Keratinocyte (primary cell): ENCODE measurements around the gene RGSL1. TPM values are rescaled to one million over a fixed set of nuclear protein-coding genes. Genes with fewer than 3 reads are reported as not detected.

Experiments used
- DNase-seq: peaks from one replicate; pipeline ENCODE4 v3.0.0-alpha.2; 2011; ENCODE audit warnings: low read depth, missing footprints, low spot score
- FAIRE-seq: peaks from 2 replicates; lab custom pipeline; 2011; peaks lifted over from hg19 to GRCh38; lab: Jason Lieb, UNC
- H2AFZ ChIP-seq: 2 replicates; pipeline ENCODE4 v1.6.0; 2012; ENCODE audit warnings: low read length, control low read depth, inconsistent platforms; ENCODE audit not compliant: control insufficient read depth
- H3K27ac ChIP-seq: 2 replicates; pipeline ENCODE4 v1.5.1; 2011; ENCODE audit warnings: low read length; ENCODE audit not compliant: control insufficient read depth, insufficient read depth
- H3K27me3 ChIP-seq: 3 replicates; pipeline ENCODE4 v1.6.0; 2011; ENCODE audit warnings: low read length; ENCODE audit not compliant: control insufficient read depth, insufficient read depth; ENCODE audit errors: extremely low read depth
- H3K36me3 ChIP-seq, 2 experiments: 2 replicates in 1 of 2; 3 replicates in 1 of 2; pipeline ENCODE4 v1.5.1; 2011; ENCODE audit warnings: low read length in 2 of 2, mild to moderate bottlenecking in 1 of 2; ENCODE audit not compliant: control insufficient read depth in 2 of 2, insufficient read depth in 2 of 2; ENCODE audit errors: extremely low read depth in 1 of 2
- H3K4me1 ChIP-seq: 3 replicates; pipeline ENCODE4 v1.5.1; 2011; ENCODE audit warnings: low read length; ENCODE audit not compliant: control insufficient read depth, insufficient read depth; ENCODE audit errors: extremely low read depth
- H3K4me2 ChIP-seq: 3 replicates; pipeline ENCODE4 v1.6.0; 2011; ENCODE audit warnings: low read depth, low read length; ENCODE audit not compliant: control insufficient read depth, insufficient read depth; ENCODE audit errors: extremely low read depth
- H3K4me3 ChIP-seq, 3 experiments: fragments of 200-600 bp in 1 of 3; sonication (generic) in 1 of 3; 2 replicates in 2 of 3; 3 replicates in 1 of 3; pipeline ENCODE4 v1.5.1; 2011 to 2016; ENCODE audit warnings: low read length in 3 of 3, mild to moderate bottlenecking in 3 of 3, control low read depth in 2 of 3, inconsistent platforms in 1 of 3, low read depth in 1 of 3, mixed read lengths in 1 of 3, mixed run types in 1 of 3, moderate library complexity in 1 of 3; ENCODE audit not compliant: control insufficient read depth in 2 of 3, insufficient read depth in 2 of 3; ENCODE audit errors: extremely low read depth in 1 of 3
- H3K79me2 ChIP-seq: 2 replicates; pipeline ENCODE4 v1.6.0; 2012; ENCODE audit warnings: low read length; ENCODE audit not compliant: control insufficient read depth, insufficient read depth
- H3K9ac ChIP-seq: 3 replicates; pipeline ENCODE4 v1.6.0; 2011; ENCODE audit warnings: low read length; ENCODE audit not compliant: control insufficient read depth, insufficient read depth; ENCODE audit errors: extremely low read depth
- H3K9me1 ChIP-seq: 3 replicates; pipeline ENCODE4 v1.6.0; 2011; ENCODE audit warnings: low read length; ENCODE audit not compliant: control insufficient read depth, insufficient read depth; ENCODE audit errors: extremely low read depth
- H3K9me3 ChIP-seq: 2 replicates; pipeline ENCODE4 v1.5.1; 2012; ENCODE audit warnings: low read depth, low read length; ENCODE audit not compliant: control insufficient read depth
- H4K20me1 ChIP-seq: 3 replicates; pipeline ENCODE4 v1.6.0; 2011; ENCODE audit warnings: low read length; ENCODE audit not compliant: control insufficient read depth, insufficient read depth; ENCODE audit errors: extremely low read depth
- CTCF ChIP-seq, 3 experiments: IDR thresholded peaks in 1 of 3; conservative IDR thresholded peaks in 1 of 3; optimal IDR thresholded peaks in 1 of 3; 2 replicates in 2 of 3; 3 replicates in 1 of 3; pipeline versions ENCODE3 to v1.5.1; 2011; ENCODE audit warnings: low read length in 3 of 3, mild to moderate bottlenecking in 3 of 3, moderate library complexity in 2 of 3, control low read depth in 1 of 3, inconsistent platforms in 1 of 3; ENCODE audit not compliant: insufficient read depth in 2 of 3; ENCODE audit errors: extremely low read depth in 1 of 3
- EZH2 ChIP-seq: IDR thresholded peaks from one replicate; pipeline ENCODE4 v1.6.1; 2012; ENCODE audit warnings: inconsistent platforms, mild to moderate bottlenecking, low read length, moderate library complexity
- dilution Hi-C: fragments of 300-500 bp; cut with MboI; formaldehyde crosslinking; loops from one replicate; pipeline ENCODE4 v1.7.0; 2020; ENCODE audit warnings: low sequenced_read_pairs; ENCODE audit not compliant: extremely low pct_ligation_motif_present
- polyA plus RNA-seq, 5 experiments: library from polyadenylated mRNA; depleted of rRNA in 3 of 5; stranded (reverse) in 3 of 5; stranded (forward) in 1 of 5; unstranded in 1 of 5; fragments of >200 nt; gene quantifications; 1 replicate in 1 of 5; 2 replicates in 3 of 5; 3 replicates in 1 of 5; pipeline versions ENCODE4 v1.2.1 to v1.2.3, GENCODE V29; 2011 to 2012; ENCODE audit warnings: missing spikeins in 2 of 5, low read depth in 1 of 5, low replicate concordance in 1 of 5

The RGSL1 gene
- polyA plus RNA-seq, 1 donor (not counting 4 experiments of a cell fraction or from before 2014, with no cell fraction given) = not detected

- no peak overlapping the region for H3K4me2 ChIP-seq
- dilution Hi-C loops = no loop called here
- no peaks in the 10 kb centered on the region for H3K79me2 ChIP-seq
- FAIRE-seq (no peak), DNase-seq (no peak)
- no peak for TF ChIP-seq EZH2
- TF ChIP-seq CTCF (optimal IDR thresholded peaks at IDR 0.05 in 1 of 3, IDR thresholded peaks at IDR 0.05 in 1 of 3, conservative IDR thresholded peaks at IDR 0.05 in 1 of 3; ENCODE audit: extremely low read depth in 1 of 3, insufficient read depth in 2 of 3, low read length in 3 of 3) = no peak
- peaks cover 4% of the 10 kb centered on the region for H3K9me3 ChIP-seq
- no peak overlapping the region for H2AFZ ChIP-seq
- H3K27ac ChIP-seq = no peak overlapping the region
- H3K4me3 ChIP-seq = no peak overlapping the region
- no peaks in the 10 kb centered on the region for H4K20me1 ChIP-seq
- H3K9ac ChIP-seq = no peak overlapping the region
- H3K27me3 ChIP-seq = no peaks in the 10 kb centered on the region
- no peaks in the 10 kb centered on the region for H3K9me1 ChIP-seq
- no peaks in the 10 kb centered on the region for H3K36me3 ChIP-seq
- no peaks in the 10 kb centered on the region for H3K4me1 ChIP-seq
Measured at GRCh38 chr1:182408435-182409075, 41.4 kb upstream of the RGSL1 start.

- FAIRE-seq = no peak
- H3K9me3 ChIP-seq = peaks cover 4% of the 10 kb centered on the region
- H2AFZ ChIP-seq = no peak overlapping the region
- H3K9me1 ChIP-seq = no peaks in the 10 kb centered on the region
- H3K4me1 ChIP-seq = no peaks in the 10 kb centered on the region
- DNase-seq = no peak
- H3K27ac ChIP-seq = no peak overlapping the region
- no peak overlapping the region for H3K9ac ChIP-seq
- H4K20me1 ChIP-seq = no peaks in the 10 kb centered on the region
- no peaks in the 10 kb centered on the region for H3K79me2 ChIP-seq
- no peak overlapping the region for H3K4me3 ChIP-seq
- H3K36me3 ChIP-seq = no peaks in the 10 kb centered on the region
- dilution Hi-C loops = no loop called here
- no peak for TF ChIP-seq EZH2
- TF ChIP-seq CTCF (optimal IDR thresholded peaks at IDR 0.05 in 1 of 3, IDR thresholded peaks at IDR 0.05 in 1 of 3, conservative IDR thresholded peaks at IDR 0.05 in 1 of 3; ENCODE audit: extremely low read depth in 1 of 3, insufficient read depth in 2 of 3, low read length in 3 of 3) = no peak
- peaks cover 5% of the 10 kb centered on the region for H3K27me3 ChIP-seq
- H3K4me2 ChIP-seq = no peak overlapping the region
Measured at GRCh38 chr1:182410138-182410537, 39.8 kb upstream of the RGSL1 start.
